ENCODE measurements around the gene PEX5L. TPM values are rescaled to one million over a fixed set of nuclear protein-coding genes. Genes with fewer than 3 reads are reported as not detected.
A peak's percentile ranks its signal among the peaks of the same experiment; 100 is the strongest.

The PEX5L gene
- total and polyA plus RNA-seq, 10 of the 15 experiments (the other 5 are each of a cell fraction or from before 2014, with no cell fraction given) = 0.11 to 17.0 (median 0.50) TPM

- TF ChIP-seq NR2F1 (conservative IDR thresholded peaks at IDR 0.05) (peak; percentile 79), POLR2AphosphoS5 (IDR thresholded peaks at IDR 0.05; ENCODE audit: low read length) (no peak), FOS (IDR thresholded peaks at IDR 0.05; ENCODE audit: borderline replicate concordance, extremely low read depth, insufficient read length) (no peak), RFX5 (IDR thresholded peaks at IDR 0.05; ENCODE audit: low read depth, low read length) (no peak), ZNF687 (IDR thresholded peaks at IDR 0.05) (no peak), FOXK2 (IDR thresholded peaks at IDR 0.05) (no peak), EED (IDR thresholded peaks at IDR 0.05; ENCODE audit: low read depth) (peak; percentile 81), IKZF2 (IDR thresholded peaks at IDR 0.05) (peak; percentile 89 to 92), MEF2B (IDR thresholded peaks at IDR 0.05; ENCODE audit: partially characterized antibody, poor library complexity, severe bottlenecking) (peak; percentile 73), POU2F2 (IDR thresholded peaks at IDR 0.05; ENCODE audit: borderline replicate concordance, low read depth, low read length) (peak; percentile 99), SIN3A (IDR thresholded peaks at IDR 0.05; ENCODE audit: low read depth, low read length) (no peak)
These were observed 80.3 kb downstream of the PEX5L start (continued) for GRCh38 chr3:179956416-179956830.
